Measurements from ENCODE around the gene UBALD2. TPM values are rescaled to one million over a fixed set of nuclear protein-coding genes. Genes with fewer than 3 reads are reported as not detected.
A peak's percentile ranks its signal among the peaks of the same experiment; 100 is the strongest.
"Not testable (repeated sequence)": the region's sequence is repeated elsewhere in the genome, so short reads cannot be mapped to it uniquely, and the experiment has no call there.

The UBALD2 gene
- total RNA-seq, 1 donor from 2014 or later = 26.3 TPM

GRCh38 chr17:76262732-76263344 lies 2.3 kb upstream of the UBALD2 start:
- no peak for DNase-seq (ENCODE audit: low read depth)
- H3K4me3 ChIP-seq (ENCODE audit: low read depth, low read length) = no peak overlapping the region
- TF ChIP-seq CTCF (conservative IDR thresholded peaks at IDR 0.05; ENCODE audit: low read depth, low read length) = no peak

- no peak overlapping the region for H3K4me3 ChIP-seq (ENCODE audit: low read depth, low read length)
- TF ChIP-seq CTCF (conservative IDR thresholded peaks at IDR 0.05; ENCODE audit: low read depth, low read length) = no peak
- DNase-seq (ENCODE audit: low read depth) = no peak
Observed at GRCh38 chr17:76263896-76264295, 1.3 kb upstream of the UBALD2 start.

- no peak for DNase-seq (ENCODE audit: low read depth)
- TF ChIP-seq CTCF (conservative IDR thresholded peaks at IDR 0.05; ENCODE audit: low read depth, low read length) = no peak
- H3K4me3 ChIP-seq (ENCODE audit: low read depth, low read length) = no peak overlapping the region
Observed at GRCh38 chr17:76264425-76264754, 758 bp upstream of the UBALD2 start.

GRCh38 chr17:76265624-76266243 lies 586 bp downstream of the UBALD2 start:
- DNase-seq (ENCODE audit: low read depth) = no peak

GRCh38 chr17:76266244-76266938 lies 1.2 kb downstream of the UBALD2 start:
- TF ChIP-seq CTCF (conservative IDR thresholded peaks at IDR 0.05; ENCODE audit: low read depth, low read length) = no peak
- peak overlapping the region; percentile 86 for H3K4me3 ChIP-seq (ENCODE audit: low read depth, low read length)
- no peak for DNase-seq (ENCODE audit: low read depth)

More at GRCh38 chr17:76265624-76266243, 586 bp downstream of the UBALD2 start:
- TF ChIP-seq CTCF (conservative IDR thresholded peaks at IDR 0.05; ENCODE audit: low read depth, low read length) = no peak
- peak overlapping the region; percentile 86 for H3K4me3 ChIP-seq (ENCODE audit: low read depth, low read length)

GRCh38 chr17:76267051-76267576 lies 2.0 kb downstream of the UBALD2 start:
- TF ChIP-seq CTCF (conservative IDR thresholded peaks at IDR 0.05; ENCODE audit: low read depth, low read length) = no peak

GRCh38 chr17:76267581-76268001 lies 2.4 kb downstream of the UBALD2 start:
- H3K4me3 ChIP-seq (ENCODE audit: low read depth, low read length) = peak overlapping the region; percentile 86
- not testable (repeated sequence) for DNase-seq (ENCODE audit: low read depth)

More at GRCh38 chr17:76267051-76267576, 2.0 kb downstream of the UBALD2 start:
- no peak for DNase-seq (ENCODE audit: low read depth)
- H3K4me3 ChIP-seq (ENCODE audit: low read depth, low read length) = peak overlapping the region; percentile 86

All from epithelial cell of proximal tubule (primary cell).